Sigmoid colon (tissue), 3 donors: ENCODE results near the gene CMTR1.

Experiments
- POLR2A ChIP-seq, 2 donors: fragments of 450-650 bp; IDR thresholded peaks; one replicate each; pipeline ENCODE4 v1.6.1; 2016; ENCODE audit warnings: antibody characterized with exemption in 2 of 2, mild to moderate bottlenecking in 2 of 2, moderate library complexity in 2 of 2
- TF ChIP-seq, protein P1 (sequence below), 4 experiments: fragments of 450-650 bp in 3 of 4; fragments of 200-600 bp in 1 of 4; IDR thresholded peaks; one replicate each; pipeline ENCODE4 v1.5.1; 2016 to 2019; ENCODE audit warnings: antibody characterized with exemption in 4 of 4, mild to moderate bottlenecking in 3 of 4, moderate library complexity in 2 of 4

DNA sequence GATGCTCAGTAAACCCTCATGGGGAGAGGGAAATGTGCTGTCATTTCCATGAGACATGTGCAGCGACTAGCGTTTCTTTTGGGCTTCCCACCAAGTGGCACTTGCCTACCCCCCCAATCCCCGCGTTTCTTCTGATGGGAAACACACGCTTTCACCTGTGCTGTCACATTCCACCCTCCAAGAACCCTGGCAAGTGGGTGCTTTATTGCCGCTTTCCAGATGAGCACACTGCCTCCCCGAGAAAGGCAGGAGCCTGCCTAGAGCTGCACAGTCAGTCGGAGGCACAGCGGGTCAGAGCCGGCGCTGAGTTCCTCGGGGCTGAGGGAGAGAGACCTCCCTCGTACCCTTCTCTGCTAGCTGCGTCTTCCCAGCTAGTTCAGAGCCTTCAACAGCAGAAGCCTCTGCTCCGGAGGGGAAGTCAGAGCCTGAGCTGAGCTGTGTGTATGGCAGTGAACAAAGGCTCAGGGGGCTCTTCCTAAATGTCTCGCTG lies 78.9 kb downstream of the CMTR1 start:
- TF ChIP-seq, protein P1, sequence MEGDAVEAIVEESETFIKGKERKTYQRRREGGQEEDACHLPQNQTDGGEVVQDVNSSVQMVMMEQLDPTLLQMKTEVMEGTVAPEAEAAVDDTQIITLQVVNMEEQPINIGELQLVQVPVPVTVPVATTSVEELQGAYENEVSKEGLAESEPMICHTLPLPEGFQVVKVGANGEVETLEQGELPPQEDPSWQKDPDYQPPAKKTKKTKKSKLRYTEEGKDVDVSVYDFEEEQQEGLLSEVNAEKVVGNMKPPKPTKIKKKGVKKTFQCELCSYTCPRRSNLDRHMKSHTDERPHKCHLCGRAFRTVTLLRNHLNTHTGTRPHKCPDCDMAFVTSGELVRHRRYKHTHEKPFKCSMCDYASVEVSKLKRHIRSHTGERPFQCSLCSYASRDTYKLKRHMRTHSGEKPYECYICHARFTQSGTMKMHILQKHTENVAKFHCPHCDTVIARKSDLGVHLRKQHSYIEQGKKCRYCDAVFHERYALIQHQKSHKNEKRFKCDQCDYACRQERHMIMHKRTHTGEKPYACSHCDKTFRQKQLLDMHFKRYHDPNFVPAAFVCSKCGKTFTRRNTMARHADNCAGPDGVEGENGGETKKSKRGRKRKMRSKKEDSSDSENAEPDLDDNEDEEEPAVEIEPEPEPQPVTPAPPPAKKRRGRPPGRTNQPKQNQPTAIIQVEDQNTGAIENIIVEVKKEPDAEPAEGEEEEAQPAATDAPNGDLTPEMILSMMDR (IDR thresholded peaks at IDR 0.05): no peak
- no peak for TF ChIP-seq POLR2A (IDR thresholded peaks at IDR 0.05)
